ENCODE results near the gene GDE1. TPM values are rescaled to one million over a fixed set of nuclear protein-coding genes. Genes with fewer than 3 reads are reported as not detected.
"Not testable (repeated sequence)": the region's sequence is repeated elsewhere in the genome, so short reads cannot be mapped to it uniquely, and the experiment has no call there.

GDE1 gene
- 32.4 and 32.8 TPM in 2 replicates for total RNA-seq

- DNase-seq (ENCODE audit: low spot score): peak; percentile 90
- peak within 1 kb of the TSS; percentile 97 for H3K4me3 Mint-ChIP-seq (ENCODE audit: low read depth)
- no peaks in the 10 kb centered on the region for H3K27me3 Mint-ChIP-seq (ENCODE audit: low read depth)
- H3K36me3 Mint-ChIP-seq (ENCODE audit: low read depth): peaks cover 28% of the 10 kb centered on the region
- peak within 1 kb of the TSS; percentile 90 for H3K27ac Mint-ChIP-seq
- no peaks in the 10 kb centered on the region for H3K9me3 Mint-ChIP-seq
- intact Hi-C loops (cut with micrococcal nuclease): loop anchor here (1.0 to 5.0 kb wide), 6 partner anchors 139 to 719 kb away; partner anchors contain the start of genes ARL6IP1 and COQ7
- peaks cover 54% of the 10 kb centered on the region for H3K4me1 Mint-ChIP-seq (ENCODE audit: low read depth)
Measured at GRCh38 chr16:19521471-19522396, at the start of gene GDE1. Gene GDE1, minus strand, starts transcription at chr16:19522098. Its CDS starts 134 bp downstream, at chr16:19521964.

- peaks cover 6% of the 10 kb centered on the region for H3K9me3 Mint-ChIP-seq
- no peaks in the 10 kb centered on the region for H3K27me3 Mint-ChIP-seq (ENCODE audit: low read depth)
- H3K36me3 Mint-ChIP-seq (ENCODE audit: low read depth): peaks cover 29% of the 10 kb centered on the region
- intact Hi-C loops (cut with micrococcal nuclease): no loop called here
- no peak overlapping the region for H3K27ac Mint-ChIP-seq
- no peaks in the 10 kb centered on the region for H3K4me1 Mint-ChIP-seq (ENCODE audit: low read depth)
- no peak for DNase-seq (ENCODE audit: low spot score)
- no peak overlapping the region for H3K4me3 Mint-ChIP-seq (ENCODE audit: low read depth)
Measured at GRCh38 chr16:19567560-19567959, 45.7 kb upstream of the GDE1 start.

- no peak overlapping the region for H3K4me3 Mint-ChIP-seq (ENCODE audit: low read depth)
- H3K4me1 Mint-ChIP-seq (ENCODE audit: low read depth): no peaks in the 10 kb centered on the region
- peaks cover 6% of the 10 kb centered on the region for H3K9me3 Mint-ChIP-seq
- H3K27me3 Mint-ChIP-seq (ENCODE audit: low read depth): no peaks in the 10 kb centered on the region
- intact Hi-C loops (cut with micrococcal nuclease): no loop called here
- no peak for DNase-seq (ENCODE audit: low spot score)
- peaks cover 29% of the 10 kb centered on the region for H3K36me3 Mint-ChIP-seq (ENCODE audit: low read depth)
- H3K27ac Mint-ChIP-seq: no peak overlapping the region
Measured at GRCh38 chr16:19566362-19566761, 44.5 kb upstream of the GDE1 start.

GRCh38 chr16:19563377-19563776 lies 41.5 kb upstream of the GDE1 start:
- peaks cover 4% of the 10 kb centered on the region for H3K4me1 Mint-ChIP-seq (ENCODE audit: low read depth)
- intact Hi-C loops (cut with micrococcal nuclease): no loop called here
- no peak overlapping the region for H3K27ac Mint-ChIP-seq
- peaks cover 20% of the 10 kb centered on the region for H3K36me3 Mint-ChIP-seq (ENCODE audit: low read depth)
- H3K27me3 Mint-ChIP-seq (ENCODE audit: low read depth): no peaks in the 10 kb centered on the region
- peaks cover 6% of the 10 kb centered on the region for H3K9me3 Mint-ChIP-seq
- no peak overlapping the region for H3K4me3 Mint-ChIP-seq (ENCODE audit: low read depth)
- no peak for DNase-seq (ENCODE audit: low spot score)

- no peaks in the 10 kb centered on the region for H3K27me3 Mint-ChIP-seq (ENCODE audit: low read depth)
- H3K4me3 Mint-ChIP-seq (ENCODE audit: low read depth): no peak overlapping the region
- intact Hi-C loops (cut with micrococcal nuclease): no loop called here
- H3K4me1 Mint-ChIP-seq (ENCODE audit: low read depth): peaks cover 14% of the 10 kb centered on the region
- H3K9me3 Mint-ChIP-seq: peaks cover 6% of the 10 kb centered on the region
- no peak overlapping the region for H3K27ac Mint-ChIP-seq
- H3K36me3 Mint-ChIP-seq (ENCODE audit: low read depth): peaks cover 12% of the 10 kb centered on the region
- no peak for DNase-seq (ENCODE audit: low spot score)
Measured at GRCh38 chr16:19560078-19560477, 38.2 kb upstream of the GDE1 start.

- Mint-ChIP-seq H3K36me3 (ENCODE audit: low read depth) (peaks cover 6% of the 10 kb centered on the region), H3K4me1 (ENCODE audit: low read depth) (peaks cover 14% of the 10 kb centered on the region), H3K9me3 (peaks cover 6% of the 10 kb centered on the region), H3K27ac (no peak overlapping the region), H3K27me3 (ENCODE audit: low read depth) (no peaks in the 10 kb centered on the region), H3K4me3 (ENCODE audit: low read depth) (no peak overlapping the region)
- no peak for DNase-seq (ENCODE audit: low spot score)
- intact Hi-C loops (cut with micrococcal nuclease): loop anchor here (1.0 kb wide), 1 partner anchor 327 kb away; no protein-coding TSS in a partner anchor
Measured at GRCh38 chr16:19559242-19559910, 37.5 kb upstream of the GDE1 start.

GRCh38 chr16:19555938-19556771 lies 34.3 kb upstream of the GDE1 start:
- Mint-ChIP-seq H3K27me3 (ENCODE audit: low read depth) (no peaks in the 10 kb centered on the region), H3K27ac (peak overlapping the region; percentile 88), H3K36me3 (ENCODE audit: low read depth) (peaks cover 8% of the 10 kb centered on the region), H3K4me3 (ENCODE audit: low read depth) (peak overlapping the region; percentile 91), H3K4me1 (ENCODE audit: low read depth) (peaks cover 14% of the 10 kb centered on the region), H3K9me3 (no peaks in the 10 kb centered on the region)
- intact Hi-C loops (cut with micrococcal nuclease): loop anchor here (1.0 kb wide), 4 partner anchors 33 to 489 kb away; partner anchors contain the start of genes CCP110, COQ7, IQCK and KNOP1
- DNase-seq (ENCODE audit: low spot score): peak; percentile 19

GRCh38 chr16:19555186-19555937 lies 33.5 kb upstream of the GDE1 start, which contains the start of gene VPS35L:
Gene VPS35L, plus strand, starts transcription at chr16:19555703. Its CDS starts 27 bp downstream, at chr16:19555730.
- intact Hi-C loops (cut with micrococcal nuclease): loop anchor here (1.0 kb wide), 4 partner anchors 32 to 488 kb away; partner anchors contain the start of genes CCP110, COQ7, IQCK and KNOP1

GRCh38 chr16:19549673-19550072 lies 27.8 kb upstream of the GDE1 start:
- Mint-ChIP-seq H3K27me3 (ENCODE audit: low read depth) (no peaks in the 10 kb centered on the region), H3K36me3 (ENCODE audit: low read depth) (peaks cover 41% of the 10 kb centered on the region), H3K9me3 (no peaks in the 10 kb centered on the region), H3K4me3 (ENCODE audit: low read depth) (no peak overlapping the region), H3K27ac (no peak overlapping the region), H3K4me1 (ENCODE audit: low read depth) (peaks cover 2% of the 10 kb centered on the region)
- DNase-seq (ENCODE audit: low spot score): no peak
- intact Hi-C loops (cut with micrococcal nuclease): no loop called here

More at GRCh38 chr16:19555186-19555937, 33.5 kb upstream of the GDE1 start, which contains the start of gene VPS35L:
- Mint-ChIP-seq H3K27ac (peak within 1 kb of the TSS; percentile 88), H3K4me1 (ENCODE audit: low read depth) (peaks cover 14% of the 10 kb centered on the region), H3K9me3 (no peaks in the 10 kb centered on the region), H3K4me3 (ENCODE audit: low read depth) (peak within 1 kb of the TSS; percentile 91), H3K36me3 (ENCODE audit: low read depth) (peaks cover 12% of the 10 kb centered on the region), H3K27me3 (ENCODE audit: low read depth) (no peaks in the 10 kb centered on the region)
- DNase-seq (ENCODE audit: low spot score): peak; percentile 95

- no peaks in the 10 kb centered on the region for H3K27me3 Mint-ChIP-seq (ENCODE audit: low read depth)
Measured at GRCh38 chr16:19548144-19548543, 26.2 kb upstream of the GDE1 start.

GRCh38 chr16:19543278-19543996 lies 21.5 kb upstream of the GDE1 start:
- H3K27ac Mint-ChIP-seq; H3K4me3 Mint-ChIP-seq (ENCODE audit: low read depth); H3K9me3 Mint-ChIP-seq; DNase-seq (ENCODE audit: low spot score); intact Hi-C loops (cut with micrococcal nuclease); H3K27me3 Mint-ChIP-seq (ENCODE audit: low read depth): not testable (repeated sequence)
- Mint-ChIP-seq H3K36me3 (ENCODE audit: low read depth) (peaks cover 70% of the 10 kb centered on the region), H3K4me1 (ENCODE audit: low read depth) (peaks cover 14% of the 10 kb centered on the region)

More at GRCh38 chr16:19548144-19548543, 26.2 kb upstream of the GDE1 start:
- Mint-ChIP-seq H3K27ac (no peak overlapping the region), H3K4me1 (ENCODE audit: low read depth) (peaks cover 10% of the 10 kb centered on the region), H3K36me3 (ENCODE audit: low read depth) (peaks cover 54% of the 10 kb centered on the region), H3K9me3 (peaks cover 8% of the 10 kb centered on the region), H3K4me3 (ENCODE audit: low read depth) (no peak overlapping the region)
- no peak for DNase-seq (ENCODE audit: low spot score)
- intact Hi-C loops (cut with micrococcal nuclease): no loop called here
